GM18526 (cell line): ENCODE data around the gene GCAT.

ENCODE experiments used
- POLR2A ChIP-seq: IDR thresholded peaks from 3 replicates; pipeline ENCODE4 v1.6.1; 2011; ENCODE audit not compliant: insufficient read length; ENCODE audit errors: extremely low read depth

GCAT gene

GRCh38 chr22:37775785-37776638, 31.7 kb upstream of the GCAT start:
- no peak for TF ChIP-seq POLR2A

- TF ChIP-seq POLR2A = no peak
These were observed 31.1 kb upstream of the GCAT start for GRCh38 chr22:37776639-37777005.

- no peak for TF ChIP-seq POLR2A
These were observed 30.5 kb upstream of the GCAT start for GRCh38 chr22:37777122-37777687.

GRCh38 chr22:37778370-37779009, 29.2 kb upstream of the GCAT start:
- TF ChIP-seq POLR2A = no peak

- no peak for TF ChIP-seq POLR2A
These were observed 26.2 kb upstream of the GCAT start for GRCh38 chr22:37781434-37782059.

GRCh38 chr22:37782340-37783168, 25.2 kb upstream of the GCAT start:
- TF ChIP-seq POLR2A = no peak

- TF ChIP-seq POLR2A = no peak
These were observed 22.8 kb upstream of the GCAT start for GRCh38 chr22:37784829-37785495.

GRCh38 chr22:37790234-37790633, 17.5 kb upstream of the GCAT start:
- no peak for TF ChIP-seq POLR2A

- TF ChIP-seq POLR2A = no peak
These were observed 15.2 kb upstream of the GCAT start for GRCh38 chr22:37792494-37792893.

GRCh38 chr22:37794376-37794775, 13.4 kb upstream of the GCAT start:
- TF ChIP-seq POLR2A = no peak

GRCh38 chr22:37796079-37796478, 11.7 kb upstream of the GCAT start:
- no peak for TF ChIP-seq POLR2A

GRCh38 chr22:37797874-37798500, 9.7 kb upstream of the GCAT start:
- TF ChIP-seq POLR2A = no peak

- no peak for TF ChIP-seq POLR2A
These were observed 5.8 kb upstream of the GCAT start for GRCh38 chr22:37801946-37802309.
